NCI-H2196 treated with DMSO at 0.1 percent for 48 hours (cell line): ENCODE data around the gene AVPR1B.

ENCODE experiments used
- DNase-seq: peaks from one replicate; lab custom pipeline; 2025; ENCODE audit not compliant: unreplicated experiment; lab: John Stamatoyannopoulos, UW

AVPR1B gene

GRCh38 chr1:206117151-206117948, at the start of gene AVPR1B:
TSS of gene AVPR1B (minus strand) at chr1:206117388. CDS start at chr1:206116890, 498 bp downstream.
- DNase-seq = peak; percentile 30

GRCh38 chr1:206145771-206146290, 28.6 kb upstream of the AVPR1B start:
- DNase-seq = no peak

GRCh38 chr1:206144605-206145004, 27.4 kb upstream of the AVPR1B start:
- DNase-seq = no peak

GRCh38 chr1:206143537-206144172, 26.5 kb upstream of the AVPR1B start:
- no peak for DNase-seq

GRCh38 chr1:206142770-206143169, 25.6 kb upstream of the AVPR1B start:
- no peak for DNase-seq

GRCh38 chr1:206142011-206142410, 24.8 kb upstream of the AVPR1B start:
- no peak for DNase-seq

GRCh38 chr1:206136241-206136640, 19.1 kb upstream of the AVPR1B start:
- no peak for DNase-seq

- DNase-seq = no peak
Observed at GRCh38 chr1:206135248-206135647, 18.1 kb upstream of the AVPR1B start.

- DNase-seq = no peak
Observed at GRCh38 chr1:206133751-206134415, 16.7 kb upstream of the AVPR1B start.

- no peak for DNase-seq
Observed at GRCh38 chr1:206131037-206131436, 13.8 kb upstream of the AVPR1B start.

GRCh38 chr1:206128196-206128595, 11.0 kb upstream of the AVPR1B start:
- no peak for DNase-seq

GRCh38 chr1:206127336-206127735, 10.1 kb upstream of the AVPR1B start:
- DNase-seq = no peak

- DNase-seq = no peak
Observed at GRCh38 chr1:206125346-206125745, 8.2 kb upstream of the AVPR1B start.

GRCh38 chr1:206122686-206123085, 5.5 kb upstream of the AVPR1B start:
- DNase-seq = no peak

- no peak for DNase-seq
Observed at GRCh38 chr1:206121269-206121668, 4.1 kb upstream of the AVPR1B start.

- no peak for DNase-seq
Observed at GRCh38 chr1:206120406-206120805, 3.2 kb upstream of the AVPR1B start.

- no peak for DNase-seq
Observed at GRCh38 chr1:206116873-206117150, 376 bp downstream of the AVPR1B start.

GRCh38 chr1:206116191-206116872, 856 bp downstream of the AVPR1B start:
- DNase-seq = peak; percentile 46

GRCh38 chr1:206115791-206116190, 1.4 kb downstream of the AVPR1B start:
- DNase-seq = no peak

GRCh38 chr1:206114692-206115640, 2.2 kb downstream of the AVPR1B start:
- DNase-seq = no peak
